ENCODE results near the gene IKZF3.
"Not testable (repeated sequence)": the region's sequence is repeated elsewhere in the genome, so short reads cannot be mapped to it uniquely, and the experiment has no call there.

The IKZF3 gene

GRCh38 chr17:39867880-39868553 lies 3.9 kb upstream of the IKZF3 start, which contains the start of gene ZPBP2:
Gene ZPBP2 (plus strand): TSS chr17:39868202. CDS start chr17:39868355, 153 bp downstream.
- H3K27ac ChIP-seq: no peak within 1 kb of the TSS
- TF ChIP-seq ZFX (IDR thresholded peaks at IDR 0.05) (no peak), CTCF (conservative IDR thresholded peaks at IDR 0.05) (no peak)

- TF ChIP-seq CTCF (conservative IDR thresholded peaks at IDR 0.05) (no peak), ZFX (IDR thresholded peaks at IDR 0.05) (no peak)
- H3K27ac ChIP-seq: no peak overlapping the region
Measured at GRCh38 chr17:39867084-39867879, 3.2 kb upstream of the IKZF3 start.

DNA sequence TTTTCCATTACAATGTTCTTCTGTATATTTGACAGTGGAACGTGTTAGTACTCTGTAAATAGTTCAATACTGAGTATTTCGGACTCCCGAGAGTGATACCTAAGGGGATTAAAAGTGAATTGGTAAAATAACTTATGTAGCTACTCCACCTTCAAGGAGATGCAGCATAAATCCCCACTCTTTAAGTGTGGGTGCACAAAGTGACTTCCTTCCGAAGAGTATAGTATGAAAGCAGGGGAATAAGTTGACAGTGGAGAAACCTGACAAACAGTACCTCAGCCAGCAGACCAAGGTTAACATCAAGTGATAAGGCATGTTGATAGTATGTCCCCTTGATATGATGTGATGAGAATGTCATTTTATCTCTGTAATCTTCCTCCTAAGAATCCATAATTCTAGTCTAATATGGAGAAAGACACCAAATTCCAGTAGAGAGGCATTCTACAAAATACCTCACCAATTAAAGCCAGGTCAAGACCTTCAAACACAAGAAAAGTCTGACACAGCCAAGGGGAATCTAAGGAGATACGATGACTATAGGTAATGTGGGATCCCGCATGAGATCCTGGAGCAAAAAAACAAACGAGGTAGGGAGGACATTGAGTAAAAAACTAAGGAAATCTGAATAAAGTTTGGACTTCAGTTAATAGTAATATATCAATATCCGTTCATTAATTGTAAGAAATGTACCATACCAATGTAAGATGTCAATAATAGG lies 2.1 kb upstream of the IKZF3 start:
- no peak overlapping the region for H3K27ac ChIP-seq
- TF ChIP-seq ZFX (IDR thresholded peaks at IDR 0.05) (no peak), CTCF (conservative IDR thresholded peaks at IDR 0.05) (no peak)

- peak overlapping the region; percentile 46 for H3K27ac ChIP-seq
Measured at GRCh38 chr17:39863244-39863917, 731 bp downstream of the IKZF3 start.

DNA sequence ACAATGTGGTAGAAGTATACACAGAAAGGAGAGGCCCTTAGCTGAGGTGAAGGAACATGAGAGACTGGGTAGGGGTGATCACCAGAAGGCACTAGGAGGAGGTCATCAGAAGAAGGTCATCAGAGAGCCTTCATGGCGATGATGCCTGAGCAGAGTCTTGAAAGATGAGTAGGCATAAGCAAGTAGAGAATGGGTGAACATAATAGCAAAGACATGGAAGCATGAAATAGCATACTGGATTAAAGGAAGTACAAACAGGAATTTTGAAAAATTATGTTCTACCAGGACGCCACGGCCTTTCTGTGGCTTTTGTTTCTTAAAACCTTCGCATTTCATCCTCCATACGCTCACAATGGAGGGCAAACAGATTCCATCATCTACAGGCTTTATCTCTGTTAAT lies 2.9 kb downstream of the IKZF3 start:
- TF ChIP-seq CTCF (conservative IDR thresholded peaks at IDR 0.05) (no peak), ZFX (IDR thresholded peaks at IDR 0.05) (no peak)
- H3K27ac ChIP-seq: no peak overlapping the region

More at GRCh38 chr17:39863244-39863917, 731 bp downstream of the IKZF3 start:
- TF ChIP-seq ZFX (IDR thresholded peaks at IDR 0.05) (no peak), CTCF (conservative IDR thresholded peaks at IDR 0.05) (no peak)

DNA sequence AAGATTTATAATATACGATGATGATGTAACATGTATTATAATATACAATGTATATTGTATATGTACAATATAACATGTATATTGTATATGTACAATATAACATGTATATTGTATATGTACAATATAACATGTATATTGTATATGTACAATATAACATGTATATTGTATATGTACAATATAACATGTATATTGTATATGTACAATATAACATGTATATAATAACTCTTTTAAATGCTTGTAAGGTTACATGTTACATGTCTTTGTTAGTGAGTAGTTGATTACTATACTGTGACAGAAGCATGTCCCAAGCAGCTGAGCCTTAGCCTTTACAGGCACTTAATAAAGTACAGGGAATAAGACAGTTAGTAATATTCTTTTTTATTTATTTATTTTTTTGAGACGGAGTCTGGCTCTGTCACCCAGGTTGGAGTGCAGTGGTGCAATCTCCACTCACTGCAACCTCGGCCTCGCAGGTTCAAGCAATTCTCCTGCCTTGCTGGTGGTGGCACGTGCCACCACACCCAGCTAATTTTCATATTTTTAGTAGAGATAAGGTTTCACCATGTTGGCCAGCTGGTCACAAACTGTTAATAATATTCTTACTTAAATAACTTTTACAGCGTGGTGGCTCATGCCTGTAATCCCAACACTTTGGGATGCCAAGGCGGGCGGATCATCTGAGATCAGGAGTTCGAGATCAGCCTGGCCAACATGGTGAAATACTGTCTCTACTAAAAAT lies 8.0 kb downstream of the IKZF3 start:
- H3K27ac ChIP-seq: not testable (repeated sequence)

DNA sequence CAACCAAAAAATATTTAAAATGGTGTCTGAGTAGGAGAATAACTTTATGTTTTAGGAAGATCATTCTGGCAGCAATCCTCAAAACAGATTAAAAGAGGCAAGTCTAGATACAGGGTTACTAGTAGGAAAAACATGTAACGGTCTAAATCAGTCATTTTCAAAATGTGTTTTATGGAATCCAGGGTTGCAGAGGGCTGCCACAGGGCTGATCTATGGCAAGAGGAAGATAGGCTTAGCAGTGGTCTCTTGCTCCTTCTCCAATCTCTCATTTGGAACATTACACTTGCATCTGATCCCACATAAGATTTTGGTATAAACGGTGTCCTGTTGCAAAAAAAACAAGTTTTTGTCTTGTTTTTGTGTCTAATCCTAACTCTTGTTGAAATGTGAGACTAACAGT lies 9.2 kb downstream of the IKZF3 start:
- no peak overlapping the region for H3K27ac ChIP-seq
- TF ChIP-seq ZFX (IDR thresholded peaks at IDR 0.05): no peak
- no peak for TF ChIP-seq CTCF (conservative IDR thresholded peaks at IDR 0.05)

Measured in C4-2B (cell line).